Jurkat, Clone E6-1 (cell line): ENCODE measurements around the gene RNF114.

ENCODE experiments used
- DNase-seq: peaks from one replicate; pipeline ENCODE4 v3.0.0-alpha.2; 2011; ENCODE audit warnings: low read depth, low spot score
- H3K4me3 ChIP-seq: 2 replicates; pipeline ENCODE4 v1.5.1; 2011; ENCODE audit warnings: mild to moderate bottlenecking, low read length, control low read depth, moderate library complexity

Gene RNF114

DNA sequence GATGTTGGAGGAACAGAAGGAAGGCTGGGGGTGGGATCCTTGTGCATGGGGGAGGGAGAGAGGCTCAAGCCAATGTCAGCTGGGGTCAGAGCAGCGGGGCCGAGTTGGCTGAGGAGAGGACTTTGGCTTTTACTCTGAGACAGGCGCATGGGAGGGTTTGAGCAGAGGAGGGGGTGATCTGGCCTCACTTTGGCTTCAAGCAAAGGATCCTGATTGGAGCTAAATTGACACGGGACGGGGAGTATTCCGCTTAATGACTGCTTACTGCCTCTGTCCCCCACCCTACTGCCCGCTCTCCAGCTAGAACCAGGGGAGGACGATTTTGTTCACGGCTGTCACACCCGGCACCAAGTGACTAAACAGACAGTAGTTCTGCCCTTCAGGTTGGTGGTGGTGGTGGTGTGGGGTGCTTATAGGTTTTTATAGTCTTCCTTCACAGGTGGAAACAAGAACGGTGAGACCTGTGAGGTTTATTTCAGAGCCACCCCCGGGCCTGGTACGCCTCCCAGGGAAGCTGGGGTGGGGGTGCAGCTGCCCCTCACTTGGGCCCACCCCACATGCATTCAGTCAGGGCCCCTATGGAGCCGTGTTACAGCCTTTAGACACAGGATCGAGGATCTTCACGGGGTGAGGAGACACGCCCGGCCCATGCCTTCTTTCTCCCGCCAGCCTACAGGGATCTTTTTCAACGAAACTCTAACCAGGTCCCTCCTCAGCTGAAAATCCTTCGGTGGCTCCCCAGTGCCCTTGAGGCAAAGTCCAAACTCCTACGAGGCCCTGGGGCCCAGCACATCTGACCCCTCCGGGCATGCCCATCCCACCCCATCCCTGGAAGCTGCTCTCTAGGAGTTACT is 45.2 kb downstream of the RNF114 start:
- DNase-seq, result no peak
- H3K4me3 ChIP-seq, result no peak overlapping the region

DNA sequence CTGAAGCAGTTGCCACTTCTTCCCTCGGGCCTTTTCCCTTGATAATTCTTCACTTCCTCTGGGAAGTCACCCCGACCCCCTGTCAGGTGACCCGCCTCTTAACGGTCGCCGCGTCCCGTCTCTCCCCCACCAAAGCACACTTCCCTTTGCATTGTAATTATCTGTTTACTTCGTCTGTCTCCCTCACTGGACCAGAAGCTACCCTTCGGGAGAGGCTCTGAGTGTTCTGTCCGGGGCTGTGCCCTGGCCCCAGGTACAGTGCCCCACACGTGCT is 45.8 kb downstream of the RNF114 start:
- DNase-seq, result no peak
- no peak overlapping the region for H3K4me3 ChIP-seq

DNA sequence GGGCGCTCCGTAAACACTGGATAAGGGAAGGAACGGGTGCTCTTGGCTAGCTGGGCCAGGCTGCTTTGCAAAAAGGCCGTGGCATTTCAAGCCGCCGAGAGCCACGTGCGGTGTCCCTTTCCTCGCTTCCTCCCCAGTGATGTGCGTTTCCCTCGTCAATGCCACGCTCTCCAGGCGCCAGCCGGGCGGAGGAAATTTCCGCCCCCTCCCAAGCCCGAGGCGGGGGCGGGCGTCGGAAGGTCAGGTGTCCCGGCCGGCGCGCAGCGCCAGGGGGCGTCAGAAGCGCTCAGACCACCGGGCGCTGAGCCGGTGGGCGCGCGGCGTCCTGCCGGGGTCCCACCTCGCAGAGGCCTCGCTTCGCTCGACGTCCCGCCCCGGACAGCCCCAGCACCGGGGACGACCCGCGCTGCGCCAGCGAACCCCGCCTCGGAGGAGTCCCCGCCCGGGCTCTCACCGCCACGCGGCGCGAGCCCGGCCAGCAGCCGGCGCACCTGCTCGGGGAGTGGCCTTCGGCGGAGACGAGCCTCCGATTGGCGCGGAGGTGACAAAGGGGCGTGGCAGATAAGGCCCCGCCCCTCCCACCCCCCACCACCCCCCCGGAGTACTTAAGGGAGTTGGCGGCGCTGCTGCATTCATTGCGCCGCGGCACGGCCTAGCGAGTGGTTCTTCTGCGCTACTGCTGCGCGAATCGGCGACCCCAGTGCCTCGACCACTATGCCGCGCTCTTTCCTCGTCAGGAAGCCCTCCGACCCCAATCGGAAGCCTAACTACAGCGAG is 46.3 kb downstream of the RNF114 start, which contains the start of gene SNAI1:
Gene SNAI1, plus strand, starts transcription at position 635 of the 777 bp plus-strand sequence. Its CDS starts 80 bp downstream, at position 715.
- DNase-seq, result peak; percentile 76

DNA sequence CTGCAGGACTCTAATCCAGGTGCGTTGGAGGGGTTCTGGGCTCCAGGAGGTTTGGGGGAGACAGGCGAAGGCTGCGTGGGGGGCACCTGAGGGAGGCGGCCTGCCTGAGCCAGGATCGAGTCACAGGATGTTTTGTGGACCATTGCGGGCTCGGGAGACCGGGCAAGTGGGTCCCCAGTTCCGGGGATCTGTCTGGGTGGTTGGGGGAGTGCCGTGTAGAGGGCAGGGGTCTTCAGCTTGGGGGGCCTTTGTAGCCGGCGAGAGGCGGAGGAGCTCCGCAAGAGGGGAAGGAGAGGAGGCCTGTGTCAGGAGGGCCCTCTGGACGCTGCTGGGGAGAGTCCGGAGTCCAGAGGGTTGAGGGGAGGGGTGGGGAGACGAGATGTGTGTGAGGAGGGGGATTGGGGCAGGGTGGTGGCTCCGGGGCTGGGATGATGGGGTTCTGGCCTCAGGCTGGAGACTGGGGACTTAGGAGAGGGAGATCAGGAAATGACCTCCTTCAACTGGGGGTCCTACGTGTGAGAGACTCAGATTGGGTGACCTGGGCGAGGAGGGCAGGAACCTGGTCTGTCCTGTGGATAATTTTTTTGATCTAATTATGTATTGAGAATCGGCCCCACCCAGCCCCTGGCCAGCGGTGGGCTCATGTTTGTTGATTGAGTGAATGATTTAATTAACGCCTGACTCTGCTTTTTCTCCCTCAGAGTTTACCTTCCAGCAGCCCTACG is 47.1 kb downstream of the RNF114 start:
- no peak for DNase-seq

More for the DNA sequence above, 46.3 kb downstream of the RNF114 start, which contains the start of gene SNAI1:
- H3K4me3 ChIP-seq, result peak within 1 kb of the TSS; percentile 42

DNA sequence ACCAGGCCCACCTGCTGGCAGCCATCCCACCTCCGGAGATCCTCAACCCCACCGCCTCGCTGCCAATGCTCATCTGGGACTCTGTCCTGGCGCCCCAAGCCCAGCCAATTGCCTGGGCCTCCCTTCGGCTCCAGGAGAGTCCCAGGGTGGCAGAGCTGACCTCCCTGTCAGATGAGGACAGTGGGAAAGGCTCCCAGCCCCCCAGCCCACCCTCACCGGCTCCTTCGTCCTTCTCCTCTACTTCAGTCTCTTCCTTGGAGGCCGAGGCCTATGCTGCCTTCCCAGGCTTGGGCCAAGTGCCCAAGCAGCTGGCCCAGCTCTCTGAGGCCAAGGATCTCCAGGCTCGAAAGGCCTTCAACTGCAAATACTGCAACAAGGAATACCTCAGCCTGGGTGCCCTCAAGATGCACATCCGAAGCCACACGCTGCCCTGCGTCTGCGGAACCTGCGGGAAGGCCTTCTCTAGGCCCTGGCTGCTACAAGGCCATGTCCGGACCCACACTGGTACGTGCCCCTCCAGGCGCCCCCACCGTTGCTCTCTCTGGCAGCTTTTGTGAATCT is 47.7 kb downstream of the RNF114 start:
- no peak for DNase-seq
- H3K4me3 ChIP-seq, result no peak overlapping the region

More for the DNA sequence above, 47.1 kb downstream of the RNF114 start:
- H3K4me3 ChIP-seq, result peak overlapping the region; percentile 42

DNA sequence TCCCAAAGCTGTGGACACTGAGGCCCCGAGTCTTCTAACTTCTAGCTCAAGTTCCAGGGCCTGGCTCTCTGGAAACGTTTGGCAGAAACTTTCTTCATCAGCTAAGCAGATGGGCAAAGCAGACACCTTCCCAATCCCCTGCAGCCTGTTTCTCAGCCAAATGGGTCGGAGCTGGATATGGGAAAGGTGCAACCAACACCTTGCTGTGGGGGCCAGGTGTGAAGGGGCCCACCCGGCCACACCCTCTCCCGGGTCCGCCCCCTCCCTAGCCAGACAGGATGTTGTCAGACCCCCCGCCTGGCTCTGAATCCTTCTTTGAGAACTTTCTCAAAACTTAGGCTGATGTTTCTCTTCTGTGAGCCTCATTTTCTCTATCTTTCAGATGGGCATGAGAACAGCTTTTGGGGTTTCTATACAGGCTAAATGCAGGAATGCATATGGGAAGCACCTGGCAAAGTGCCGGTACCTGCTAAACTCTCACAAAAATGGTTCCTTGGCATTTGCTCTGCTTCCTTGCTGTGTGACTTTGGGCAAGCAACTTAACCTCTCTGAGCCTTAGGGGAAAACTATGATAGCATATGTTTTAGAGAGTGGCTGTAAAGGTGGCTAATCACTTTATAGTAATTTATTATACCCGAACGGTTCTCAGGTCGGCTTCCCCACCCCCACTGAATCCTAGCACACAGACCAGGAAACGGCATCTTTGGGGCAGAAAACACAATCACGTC is 48.4 kb downstream of the RNF114 start:
- H3K4me3 ChIP-seq, result no peak overlapping the region
- DNase-seq, result no peak

DNA sequence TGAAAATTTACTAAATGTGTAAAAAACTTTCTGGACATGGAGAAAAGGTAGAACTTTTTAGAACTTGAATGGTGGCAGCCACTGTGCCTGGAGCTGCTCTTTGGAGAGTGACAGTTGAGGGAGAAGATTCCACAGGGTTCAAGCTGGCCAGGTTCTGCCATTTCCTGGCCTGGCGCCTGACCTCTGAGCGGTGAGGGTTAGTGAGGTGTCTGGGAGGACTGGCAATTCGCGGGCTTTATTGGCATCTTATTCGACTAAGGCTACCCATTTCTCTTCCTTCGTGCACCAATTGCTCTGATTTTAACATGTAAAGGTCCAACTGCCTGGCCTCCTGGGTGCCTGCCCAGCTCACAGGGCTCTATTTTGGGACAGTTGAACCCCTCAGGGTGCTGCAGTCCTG is 49.0 kb downstream of the RNF114 start:
- no peak for DNase-seq
- H3K4me3 ChIP-seq, result no peak overlapping the region

DNA sequence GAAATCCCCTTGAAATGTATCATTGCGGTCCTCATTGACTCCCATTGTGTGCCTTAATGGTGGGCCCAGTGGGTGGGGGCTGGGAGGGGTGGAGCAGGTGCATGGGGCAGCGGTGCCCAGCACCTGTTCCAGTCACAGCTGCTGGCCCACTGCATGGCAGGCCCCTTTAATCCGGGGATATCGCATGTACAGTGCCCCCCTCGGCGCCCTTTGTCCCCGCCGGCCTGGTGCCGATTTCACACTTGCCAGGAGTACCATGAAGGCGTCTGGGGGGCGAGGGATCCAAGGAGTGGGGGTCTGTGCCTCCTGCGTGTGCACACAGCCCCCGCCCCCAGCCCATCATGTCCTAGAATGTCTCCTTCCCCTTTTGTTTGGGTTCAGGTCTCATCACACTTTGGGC is 49.4 kb downstream of the RNF114 start:
- no peak overlapping the region for H3K4me3 ChIP-seq
- DNase-seq, result no peak

DNA sequence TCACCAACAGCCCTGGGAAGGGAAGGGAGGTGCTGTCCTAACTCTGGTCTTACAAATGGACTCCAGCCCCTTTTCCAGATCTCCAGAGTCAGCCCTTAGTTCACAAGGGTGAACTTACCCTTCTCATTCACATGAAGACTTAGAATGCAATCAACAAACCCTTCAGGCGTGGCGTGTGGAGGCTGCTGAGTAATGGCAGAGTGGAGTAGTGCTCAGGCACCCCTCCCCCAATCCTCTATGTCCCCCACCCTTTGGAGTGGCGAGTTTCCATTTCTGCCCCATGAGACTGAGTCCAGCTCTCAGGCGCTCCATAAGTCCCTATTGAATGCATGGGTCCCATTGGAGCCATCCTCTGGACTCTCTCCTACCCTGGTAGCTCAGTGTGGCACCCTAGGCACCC is 49.9 kb downstream of the RNF114 start:
- H3K4me3 ChIP-seq, result no peak overlapping the region
- no peak for DNase-seq

DNA sequence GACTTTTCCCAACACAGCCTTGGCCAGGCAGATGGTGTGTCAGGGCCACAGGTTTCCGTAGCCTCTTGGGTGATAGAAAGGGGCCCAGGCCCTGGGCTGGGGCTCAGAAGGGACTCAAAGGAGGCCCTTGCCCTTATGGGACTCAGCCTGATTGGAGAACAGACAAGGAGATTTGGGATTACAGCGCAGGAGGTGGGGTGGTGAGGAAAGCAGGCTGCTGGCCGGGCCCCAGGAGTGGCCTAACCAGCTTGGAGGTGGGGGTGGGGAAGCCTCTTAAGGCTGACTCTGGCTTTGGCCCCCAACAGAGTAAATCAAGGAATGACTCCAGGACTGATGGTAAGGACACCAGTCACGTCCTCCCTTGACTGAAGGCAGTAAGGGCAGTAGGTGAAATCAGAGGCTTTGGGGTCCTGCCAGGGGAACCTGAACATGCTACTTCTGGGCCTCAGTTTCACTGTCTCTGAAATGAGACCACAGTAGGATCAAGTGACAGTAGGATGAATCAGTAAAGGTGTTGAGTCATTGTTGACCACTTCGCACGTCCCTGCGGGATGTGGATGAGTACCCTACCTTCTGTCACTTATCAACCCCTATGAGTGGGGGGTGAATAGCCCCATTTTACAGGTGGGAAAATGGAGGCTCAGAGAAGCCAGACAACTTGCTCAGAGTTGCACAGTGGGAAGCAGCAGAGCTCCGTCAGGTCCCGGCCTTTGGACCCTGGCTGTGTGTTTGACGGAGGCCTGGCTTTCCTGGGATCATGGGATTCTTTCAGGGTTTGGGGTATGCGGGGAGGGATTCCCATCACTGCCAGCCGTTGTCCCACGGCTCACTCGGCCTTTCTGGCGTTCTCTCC is 51.0 kb downstream of the RNF114 start:
- DNase-seq, result no peak

DNA sequence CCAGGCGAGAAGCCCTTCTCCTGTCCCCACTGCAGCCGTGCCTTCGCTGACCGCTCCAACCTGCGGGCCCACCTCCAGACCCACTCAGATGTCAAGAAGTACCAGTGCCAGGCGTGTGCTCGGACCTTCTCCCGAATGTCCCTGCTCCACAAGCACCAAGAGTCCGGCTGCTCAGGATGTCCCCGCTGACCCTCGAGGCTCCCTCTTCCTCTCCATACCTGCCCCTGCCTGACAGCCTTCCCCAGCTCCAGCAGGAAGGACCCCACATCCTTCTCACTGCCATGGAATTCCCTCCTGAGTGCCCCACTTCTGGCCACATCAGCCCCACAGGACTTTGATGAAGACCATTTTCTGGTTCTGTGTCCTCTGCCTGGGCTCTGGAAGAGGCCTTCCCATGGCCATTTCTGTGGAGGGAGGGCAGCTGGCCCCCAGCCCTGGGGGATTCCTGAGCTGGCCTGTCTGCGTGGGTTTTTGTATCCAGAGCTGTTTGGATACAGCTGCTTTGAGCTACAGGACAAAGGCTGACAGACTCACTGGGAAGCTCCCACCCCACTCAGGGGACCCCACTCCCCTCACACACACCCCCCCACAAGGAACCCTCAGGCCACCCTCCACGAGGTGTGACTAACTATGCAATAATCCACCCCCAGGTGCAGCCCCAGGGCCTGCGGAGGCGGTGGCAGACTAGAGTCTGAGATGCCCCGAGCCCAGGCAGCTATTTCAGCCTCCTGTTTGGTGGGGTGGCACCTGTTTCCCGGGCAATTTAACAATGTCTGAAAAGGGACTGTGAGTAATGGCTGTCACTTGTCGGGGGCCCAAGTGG is 51.9 kb downstream of the RNF114 start:
- DNase-seq, result no peak
- H3K4me3 ChIP-seq, result no peak overlapping the region

More for the DNA sequence above, 51.0 kb downstream of the RNF114 start:
- no peak overlapping the region for H3K4me3 ChIP-seq

DNA sequence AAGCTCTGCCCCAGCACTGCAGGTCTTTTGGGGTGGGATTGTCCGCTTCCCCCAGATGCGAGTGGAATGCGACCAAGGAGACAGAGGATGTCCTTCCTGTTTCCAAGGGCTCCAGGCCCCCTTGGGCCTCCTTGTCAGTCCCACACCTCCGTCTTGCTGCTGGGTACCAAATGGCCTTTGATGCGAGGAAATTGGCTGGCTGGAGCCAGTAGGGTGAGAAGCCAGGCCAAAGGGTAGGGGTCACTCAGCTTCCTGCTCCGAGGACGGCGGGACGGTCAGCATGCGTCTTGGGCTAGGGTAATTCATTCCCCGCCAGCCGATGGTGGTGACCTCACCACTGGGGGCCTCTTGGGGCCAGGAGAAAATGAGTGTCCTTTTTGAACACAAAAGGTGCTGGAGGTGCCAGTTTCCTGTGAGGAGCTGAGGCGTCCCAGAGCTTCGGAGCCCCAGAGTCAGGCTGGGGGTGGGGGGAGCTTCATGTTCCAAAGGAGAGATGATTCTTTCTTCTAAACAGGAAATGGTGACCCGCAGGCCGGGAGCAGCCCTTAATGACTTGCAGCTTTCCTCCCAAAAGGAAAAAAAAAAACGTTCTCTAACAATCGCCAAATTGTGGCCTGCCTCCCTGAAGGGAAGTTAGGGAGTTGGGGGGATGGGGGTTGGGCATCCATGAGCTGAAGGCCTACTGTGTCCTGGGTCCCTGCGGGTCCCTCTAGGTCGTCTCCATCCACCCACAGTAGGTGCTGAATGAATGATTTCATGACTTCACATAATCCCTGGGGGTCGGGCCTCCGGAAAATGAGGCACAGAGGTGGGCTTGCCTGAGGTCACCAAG is 53.3 kb downstream of the RNF114 start:
- H3K4me3 ChIP-seq, result no peak overlapping the region

DNA sequence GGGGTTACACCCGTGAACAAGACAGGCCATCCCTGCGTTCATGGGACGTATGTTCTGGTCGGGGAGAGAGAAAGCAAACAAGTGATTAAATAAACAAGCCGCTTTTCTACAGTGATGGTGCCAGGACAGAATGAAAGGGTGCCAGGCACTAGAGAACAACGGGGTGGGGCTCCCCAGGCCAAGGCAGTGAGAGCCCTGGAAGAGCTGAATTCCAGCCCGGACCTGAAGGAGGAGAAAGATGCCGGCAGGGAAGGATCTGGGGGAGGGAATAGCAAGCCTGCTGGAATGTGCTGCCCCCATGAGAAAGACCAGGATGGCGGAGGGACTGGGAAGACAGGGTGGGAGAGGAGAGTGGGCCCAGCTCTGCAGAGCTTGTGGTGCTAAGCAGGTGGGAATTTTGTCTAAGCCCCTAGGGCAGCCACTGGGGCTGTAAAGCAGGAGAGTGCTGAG is 54.1 kb downstream of the RNF114 start:
- DNase-seq, result no peak
- no peak overlapping the region for H3K4me3 ChIP-seq

More for the DNA sequence above, 53.3 kb downstream of the RNF114 start:
- DNase-seq, result no peak

DNA sequence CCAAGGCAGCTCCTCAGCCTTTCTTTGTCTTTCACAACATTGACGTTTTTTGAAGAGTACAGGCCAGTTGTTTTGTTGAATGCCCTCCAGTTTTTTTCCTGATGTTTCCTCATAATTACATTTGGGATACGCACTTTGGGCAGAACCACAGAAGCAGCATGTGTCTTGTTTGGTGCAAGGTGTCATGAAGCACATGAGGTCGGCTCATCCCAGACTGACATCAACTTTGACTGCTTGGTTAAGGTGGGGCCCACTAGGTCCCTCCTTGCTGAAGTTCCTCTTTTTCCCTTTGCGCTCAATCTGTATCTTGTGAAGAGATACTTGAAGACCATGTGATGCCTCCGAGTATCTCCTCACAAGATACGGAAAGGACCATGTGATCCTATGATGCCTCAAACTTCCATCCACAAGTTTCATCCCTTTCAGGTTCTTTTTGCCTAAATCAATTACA is 57.1 kb downstream of the RNF114 start:
- no peak for DNase-seq
- H3K4me3 ChIP-seq, result no peak overlapping the region

DNA sequence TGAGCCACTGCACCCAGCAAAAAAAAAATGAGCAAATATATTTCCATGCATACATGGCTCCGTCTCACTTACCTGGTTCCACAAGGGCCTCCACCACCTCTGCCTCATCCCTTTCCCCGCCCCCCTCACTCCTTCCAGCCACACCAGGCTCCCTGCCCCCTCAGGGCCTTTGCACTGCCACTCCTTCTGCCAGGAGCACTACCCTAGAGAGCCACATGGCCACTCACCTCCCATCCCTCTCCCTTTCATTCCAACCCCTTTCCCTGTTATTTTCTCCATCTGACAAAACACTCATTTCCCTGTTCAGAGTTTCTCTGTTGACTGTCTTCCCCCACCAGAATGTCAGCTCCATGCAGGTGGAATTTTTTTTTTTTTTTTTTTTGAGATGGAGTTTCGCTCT is 59.4 kb downstream of the RNF114 start:
- H3K4me3 ChIP-seq, result no peak overlapping the region
- no peak for DNase-seq
